Esophagus muscularis mucosa (tissue), 4 donors: ENCODE measurements around the gene BTBD19. TPM values are rescaled to one million over a fixed set of nuclear protein-coding genes. Genes with fewer than 3 reads are reported as not detected.

Source experiments
- DNase-seq: peaks from one replicate; pipeline ENCODE4 v3.0.0-alpha.2; 2017; ENCODE audit errors: extremely low spot score
- H3K27ac ChIP-seq, 4 donors: fragments of 200-600 bp; sonication (generic); replicated peaks in 1 of 4; 1 replicate in 3 of 4; 2 replicates in 1 of 4; pipeline ENCODE4 v1.5.1; 2016 to 2019; ENCODE audit warnings: mild to moderate bottlenecking in 1 of 4
- H3K27me3 ChIP-seq, 4 donors: fragments of 200-600 bp; sonication (generic); one replicate each; pipeline versions ENCODE4 v1.5.1 to v1.6.0; 2016 to 2019
- H3K36me3 ChIP-seq, 4 donors: fragments of 200-600 bp; sonication (generic); one replicate each; pipeline ENCODE4 v1.5.1; 2016 to 2019
- H3K4me1 ChIP-seq, 4 donors: fragments of 200-600 bp; sonication (generic); one replicate each; pipeline ENCODE4 v1.5.1; 2016 to 2019
- H3K4me3 ChIP-seq, 4 donors: fragments of 200-600 bp; sonication (generic); 1 replicate in 2 of 4; 2 replicates in 2 of 4; pipeline ENCODE4 v1.5.1; 2016 to 2019; ENCODE audit warnings: mild to moderate bottlenecking in 4 of 4, moderate library complexity in 1 of 4
- H3K9me3 ChIP-seq, 4 donors: fragments of 200-600 bp; sonication (generic); 1 replicate in 3 of 4; 2 replicates in 1 of 4; pipeline ENCODE4 v1.5.1; 2016 to 2019
- EP300 ChIP-seq: sonication (generic); formaldehyde crosslinking; IDR thresholded peaks from one replicate; pipeline ENCODE4 v1.6.1; 2017; ENCODE audit warnings: antibody characterized with exemption
- POLR2A ChIP-seq: fragments of 450-650 bp; IDR thresholded peaks from one replicate; pipeline ENCODE4 v1.6.1; 2017; ENCODE audit warnings: antibody characterized with exemption, moderate library complexity, mild to moderate bottlenecking, low read depth
- POLR2AphosphoS5 ChIP-seq, 2 donors: sonication (generic); formaldehyde crosslinking; IDR thresholded peaks; one replicate each; pipeline ENCODE4 v1.6.1; 2017; ENCODE audit warnings: antibody characterized with exemption in 2 of 2
- WGBS: methylation state at CpG from one replicate; pipeline ENCODE4 v1.1.5; 2018; 5-methylcytosine and 5-hydroxymethylcytosine counted together
- intact Hi-C: fragments of 100-400 bp; cut with DNase I; formaldehyde crosslinking; loops from one replicate; pipeline ENCODE4 v1.15.1; 2023
- total RNA-seq, 4 donors: library from RNA; depleted of rRNA; stranded (reverse); fragments of >200 nt; gene quantifications; one replicate each; pipeline versions ENCODE4 v1.1.0 to v1.2.1, GENCODE V29; 2016
- TF ChIP-seq, protein P1 (sequence below), 3 experiments: fragments of 200-600 bp in 2 of 3; fragments of 450-650 bp in 1 of 3; sonication (generic) in 2 of 3; IDR thresholded peaks; one replicate each; pipeline ENCODE4 v1.5.1; 2017 to 2019; ENCODE audit warnings: antibody characterized with exemption in 3 of 3, mild to moderate bottlenecking in 2 of 3, moderate library complexity in 1 of 3

The BTBD19 gene
- total RNA-seq, 4 donors from 2014 or later: 2.7 to 6.6 (median 3.4) TPM

DNA sequence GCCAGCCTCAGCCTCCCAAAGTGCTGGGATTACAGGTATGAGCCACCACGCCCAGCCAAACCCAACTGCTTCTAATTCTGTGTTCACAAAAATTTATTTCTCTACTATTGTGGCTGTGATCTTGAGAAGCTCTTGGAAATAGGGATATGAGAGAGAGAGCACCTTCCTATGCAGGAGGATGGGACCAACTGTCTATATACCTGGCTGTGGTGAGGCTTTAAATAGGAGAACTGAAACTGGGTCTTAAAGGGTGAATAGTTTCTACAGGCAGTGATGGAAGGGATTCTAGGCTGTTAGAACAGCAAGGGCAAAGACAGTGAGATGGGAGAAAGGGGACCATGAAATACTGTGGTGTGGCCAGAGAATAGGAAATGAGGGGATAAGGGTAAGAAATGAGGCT lies 43.0 kb downstream of the BTBD19 start:
- no peak for TF ChIP-seq POLR2A
- TF ChIP-seq, protein P1, sequence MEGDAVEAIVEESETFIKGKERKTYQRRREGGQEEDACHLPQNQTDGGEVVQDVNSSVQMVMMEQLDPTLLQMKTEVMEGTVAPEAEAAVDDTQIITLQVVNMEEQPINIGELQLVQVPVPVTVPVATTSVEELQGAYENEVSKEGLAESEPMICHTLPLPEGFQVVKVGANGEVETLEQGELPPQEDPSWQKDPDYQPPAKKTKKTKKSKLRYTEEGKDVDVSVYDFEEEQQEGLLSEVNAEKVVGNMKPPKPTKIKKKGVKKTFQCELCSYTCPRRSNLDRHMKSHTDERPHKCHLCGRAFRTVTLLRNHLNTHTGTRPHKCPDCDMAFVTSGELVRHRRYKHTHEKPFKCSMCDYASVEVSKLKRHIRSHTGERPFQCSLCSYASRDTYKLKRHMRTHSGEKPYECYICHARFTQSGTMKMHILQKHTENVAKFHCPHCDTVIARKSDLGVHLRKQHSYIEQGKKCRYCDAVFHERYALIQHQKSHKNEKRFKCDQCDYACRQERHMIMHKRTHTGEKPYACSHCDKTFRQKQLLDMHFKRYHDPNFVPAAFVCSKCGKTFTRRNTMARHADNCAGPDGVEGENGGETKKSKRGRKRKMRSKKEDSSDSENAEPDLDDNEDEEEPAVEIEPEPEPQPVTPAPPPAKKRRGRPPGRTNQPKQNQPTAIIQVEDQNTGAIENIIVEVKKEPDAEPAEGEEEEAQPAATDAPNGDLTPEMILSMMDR (IDR thresholded peaks at IDR 0.05): no peak
- TF ChIP-seq EP300: no peak
- TF ChIP-seq POLR2AphosphoS5 (IDR thresholded peaks at IDR 0.05): no peak
- Histone ChIP-seq H3K4me3 (no peak overlapping the region), H3K4me1 (peaks cover 3 to 16% (median 8%) of the 10 kb centered on the region in 4 donors), H3K36me3 (peaks cover 0 to 31% (median 21%) of the 10 kb centered on the region in 4 donors), H3K9me3 (no peaks in the 10 kb centered on the region), H3K27me3 (no peaks in the 10 kb centered on the region), H3K27ac (no peak overlapping the region)
- no peak for DNase-seq
- intact Hi-C loops: no loop called here
- 85% methylated on average over 1 of the region's 1 CpG for WGBS

DNA sequence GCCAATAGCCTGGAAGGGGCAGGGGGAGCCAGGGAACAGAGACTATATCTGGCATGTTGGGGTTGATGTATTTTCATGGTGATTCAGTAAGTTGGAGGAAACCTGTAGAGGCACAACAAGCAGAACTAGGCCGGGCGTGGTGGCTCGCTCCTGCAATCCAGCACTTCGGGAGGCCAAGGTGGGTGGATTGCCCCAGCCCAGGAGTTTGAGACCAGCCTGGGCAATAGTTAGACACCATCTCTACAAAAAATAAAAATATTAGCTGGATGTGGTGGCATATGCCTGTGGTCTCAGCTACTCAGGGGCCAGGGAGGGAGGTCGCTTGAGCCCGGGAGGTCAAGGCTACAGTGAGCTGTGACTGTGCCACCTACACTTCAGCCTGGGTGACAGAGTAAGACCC lies 44.9 kb downstream of the BTBD19 start:
- no peaks in the 10 kb centered on the region for H3K27me3 ChIP-seq
- no peak overlapping the region for H3K4me3 ChIP-seq
- intact Hi-C loops: no loop called here
- WGBS: 96% methylated on average over 6 of the region's 6 CpGs
- no peaks in the 10 kb centered on the region for H3K9me3 ChIP-seq
- peaks cover 0 to 47% (median 33%) of the 10 kb centered on the region in 4 donors for H3K36me3 ChIP-seq
- no peak for DNase-seq
- no peak for TF ChIP-seq POLR2A
- no peak for TF ChIP-seq EP300
- no peak overlapping the region for H3K27ac ChIP-seq
- H3K4me1 ChIP-seq: peaks cover 3 to 13% (median 8%) of the 10 kb centered on the region in 4 donors

DNA sequence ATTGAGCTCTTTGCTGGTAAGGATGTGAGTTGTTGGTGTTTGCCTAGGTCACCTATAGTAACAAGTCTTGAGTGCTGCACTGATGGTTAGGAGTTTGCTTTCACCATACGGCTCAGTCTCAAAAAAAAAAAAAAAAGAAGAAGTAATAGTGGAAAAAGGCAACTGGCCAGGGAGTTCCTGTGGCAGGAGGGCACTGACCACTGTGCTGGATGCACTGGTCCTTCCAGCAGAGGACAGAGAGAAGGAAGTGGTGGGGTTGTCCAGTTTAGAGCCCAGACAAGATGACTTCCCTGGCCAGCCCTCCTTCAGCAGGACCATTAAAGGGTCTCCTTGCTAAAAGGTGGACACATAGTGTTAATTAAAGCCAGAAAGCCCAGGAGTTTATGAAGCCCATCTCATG lies 46.6 kb downstream of the BTBD19 start:
- intact Hi-C loops: no loop called here
- WGBS: 48% methylated on average over 1 of the region's 1 CpG
- no peaks in the 10 kb centered on the region for H3K4me1 ChIP-seq
- H3K9me3 ChIP-seq: no peaks in the 10 kb centered on the region
- no peak overlapping the region for H3K4me3 ChIP-seq
- peaks cover 0 to 54% (median 33%) of the 10 kb centered on the region in 4 donors for H3K36me3 ChIP-seq
- H3K27ac ChIP-seq: no peak overlapping the region
- TF ChIP-seq EP300 (no peak), POLR2AphosphoS5 (IDR thresholded peaks at IDR 0.05) (no peak)
- TF ChIP-seq, protein P1 (IDR thresholded peaks at IDR 0.05): no peak
- DNase-seq: no peak
- no peaks in the 10 kb centered on the region for H3K27me3 ChIP-seq

DNA sequence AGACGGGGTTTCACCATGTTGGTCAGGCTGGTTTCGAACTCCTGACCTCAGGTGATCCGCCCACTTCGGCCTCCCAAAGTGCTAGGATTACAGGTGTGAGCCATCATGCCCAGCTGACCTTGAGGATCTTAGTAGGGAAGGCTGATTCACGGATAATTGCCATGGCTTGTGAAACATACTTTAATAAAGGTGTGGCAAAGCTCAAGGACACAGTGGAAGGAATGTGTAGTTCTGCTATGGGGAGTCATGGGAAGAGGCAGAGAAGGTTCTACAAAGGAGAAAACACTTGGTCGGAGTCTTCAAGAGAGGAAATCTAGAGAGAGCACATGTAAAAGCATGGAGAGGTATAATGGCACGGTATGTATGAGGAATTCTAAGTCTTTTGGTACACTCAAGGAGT lies 47.4 kb downstream of the BTBD19 start:
- peaks cover 0 to under 1% (median 0%) of the 10 kb centered on the region in 4 donors for H3K4me1 ChIP-seq
- intact Hi-C loops: no loop called here
- TF ChIP-seq POLR2A (no peak), POLR2AphosphoS5 (IDR thresholded peaks at IDR 0.05) (no peak), EP300 (no peak)
- TF ChIP-seq, protein P1 (IDR thresholded peaks at IDR 0.05): no peak
- 81% methylated on average over 7 of the region's 7 CpGs for WGBS
- DNase-seq: no peak
- peaks cover 0 to 48% (median 25%) of the 10 kb centered on the region in 4 donors for H3K36me3 ChIP-seq
- H3K27me3 ChIP-seq: no peaks in the 10 kb centered on the region
- H3K4me3 ChIP-seq: no peak overlapping the region
- no peak overlapping the region for H3K27ac ChIP-seq
- no peaks in the 10 kb centered on the region for H3K9me3 ChIP-seq

DNA sequence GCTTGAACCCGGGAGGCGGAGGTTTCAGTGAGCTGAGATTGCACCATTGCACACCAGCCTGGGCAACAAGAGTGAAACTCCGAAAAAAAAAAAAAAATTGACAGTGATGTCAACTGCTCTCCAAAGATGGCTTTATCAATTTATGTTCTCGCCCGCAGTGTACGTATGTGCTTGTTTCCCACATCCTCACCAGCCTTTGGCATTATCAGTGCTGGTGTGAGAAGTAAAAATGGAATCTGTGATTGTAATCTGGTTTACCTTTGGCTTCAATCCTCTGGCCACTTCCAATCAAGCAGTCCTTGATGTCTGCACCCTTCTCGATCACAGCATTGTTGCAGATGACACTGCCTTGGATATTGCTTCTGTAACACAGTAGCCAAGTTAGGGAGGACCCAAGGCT lies 49.1 kb downstream of the BTBD19 start:
- 94% methylated on average over 7 of the region's 7 CpGs for WGBS
- TF ChIP-seq POLR2AphosphoS5 (IDR thresholded peaks at IDR 0.05) (no peak), EP300 (no peak), POLR2A (no peak)
- TF ChIP-seq, protein P1 (IDR thresholded peaks at IDR 0.05): no peak
- DNase-seq: no peak
- H3K4me3 ChIP-seq: no peak overlapping the region
- intact Hi-C loops: no loop called here
- no peaks in the 10 kb centered on the region for H3K27me3 ChIP-seq
- H3K4me1 ChIP-seq: peaks cover 0 to 9% (median 5%) of the 10 kb centered on the region in 4 donors
- peaks cover 0 to 43% (median 24%) of the 10 kb centered on the region in 4 donors for H3K36me3 ChIP-seq
- H3K27ac ChIP-seq: no peak overlapping the region
- H3K9me3 ChIP-seq: no peaks in the 10 kb centered on the region
